GM03348 (cell line): ENCODE measurements around the gene LEF1.

Source experiments
- DNase-seq: peaks from one replicate; pipeline ENCODE4 v3.0.0; 2012; ENCODE audit warnings: low spot score

Gene LEF1

GRCh38 chr4:108174856-108175255 is 6.1 kb upstream of the LEF1 start:
- DNase-seq, result no peak

- DNase-seq, result no peak
These were observed 4.9 kb upstream of the LEF1 start for GRCh38 chr4:108173599-108174057.

DNA sequence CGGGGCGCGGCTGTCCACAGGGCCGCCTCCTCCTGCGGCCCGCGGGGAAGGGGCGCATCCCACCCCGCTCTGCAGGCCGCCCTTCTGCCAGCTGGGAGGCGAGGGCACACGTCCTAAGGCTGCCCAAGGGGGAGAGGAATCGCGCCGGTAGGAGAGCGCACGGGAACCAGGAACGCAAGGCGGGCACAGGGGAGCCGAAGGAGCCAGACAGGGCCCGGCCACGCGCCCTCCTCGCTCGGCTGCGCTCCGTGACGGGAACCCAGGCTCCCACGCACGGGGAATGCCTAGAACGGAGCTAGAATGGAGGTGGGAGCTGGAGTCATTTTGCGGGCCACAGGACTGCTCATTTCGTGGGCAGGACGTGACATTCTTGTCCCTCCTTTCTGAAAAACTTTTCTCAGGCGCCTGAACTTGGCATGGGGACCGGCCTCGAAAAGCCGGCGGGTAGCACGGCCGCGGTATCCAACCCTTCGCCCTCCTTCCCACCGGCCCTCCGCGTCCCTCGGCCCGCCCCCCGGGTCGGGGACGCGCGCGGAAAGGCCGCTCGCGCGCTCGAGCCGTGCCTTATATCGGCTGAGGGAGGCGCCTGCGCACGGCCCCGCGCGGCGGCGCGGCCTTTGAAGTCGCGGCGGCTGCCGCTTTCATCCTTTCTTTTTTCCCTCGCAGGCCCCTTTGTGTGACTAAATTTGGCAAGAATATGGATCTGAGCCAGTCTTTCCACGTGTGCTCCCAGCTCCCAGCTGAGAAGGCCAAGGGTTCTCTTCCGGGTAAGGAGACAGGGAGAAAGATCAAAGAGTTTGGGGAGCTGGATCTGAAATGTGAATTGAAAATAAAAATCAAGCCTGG is 4.2 kb upstream of the LEF1 start:
- DNase-seq, result peak; percentile 51

- DNase-seq, result no peak
These were observed 3.6 kb upstream of the LEF1 start for GRCh38 chr4:108172231-108172752.

- no peak for DNase-seq
These were observed 2.9 kb upstream of the LEF1 start for GRCh38 chr4:108171339-108172230.

DNA sequence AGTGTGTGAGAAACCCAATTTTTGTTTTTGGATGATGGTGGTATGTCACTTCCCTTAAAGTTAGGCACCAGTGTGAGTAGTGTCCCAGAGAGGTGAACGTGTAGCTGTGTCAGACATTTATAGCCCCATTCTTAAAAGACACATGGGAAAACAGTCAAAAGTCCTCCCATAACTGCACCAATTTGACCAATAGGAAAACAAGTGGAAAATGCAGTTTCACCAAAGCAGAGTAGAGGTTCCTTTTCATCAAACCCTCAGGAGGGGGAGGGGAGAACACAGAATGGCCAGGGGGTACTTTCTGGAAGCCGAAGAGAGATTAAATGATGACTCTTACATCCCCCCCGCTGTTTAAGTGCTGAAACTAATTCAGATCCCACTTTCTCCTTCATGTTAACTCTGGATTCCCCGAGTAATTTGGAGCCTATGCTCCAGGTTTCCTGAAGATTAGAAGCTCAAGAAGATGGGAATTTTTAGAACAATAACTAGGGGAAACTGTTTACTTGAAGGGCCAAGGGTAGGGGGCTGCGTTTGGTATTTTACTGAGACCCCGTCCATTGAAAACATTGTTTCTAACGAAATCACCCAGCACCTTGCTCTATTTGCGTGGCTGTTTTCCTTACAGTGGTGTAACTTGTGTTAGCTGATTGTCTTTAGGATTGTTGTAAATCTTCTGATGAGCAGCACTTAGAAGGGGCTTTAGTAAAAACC is 2.1 kb upstream of the LEF1 start:
- no peak for DNase-seq

GRCh38 chr4:108169664-108170063 is 932 bp upstream of the LEF1 start:
- DNase-seq, result no peak

- DNase-seq, result peak; percentile 46
These were observed 517 bp downstream of the LEF1 start for GRCh38 chr4:108168160-108168670.

DNA sequence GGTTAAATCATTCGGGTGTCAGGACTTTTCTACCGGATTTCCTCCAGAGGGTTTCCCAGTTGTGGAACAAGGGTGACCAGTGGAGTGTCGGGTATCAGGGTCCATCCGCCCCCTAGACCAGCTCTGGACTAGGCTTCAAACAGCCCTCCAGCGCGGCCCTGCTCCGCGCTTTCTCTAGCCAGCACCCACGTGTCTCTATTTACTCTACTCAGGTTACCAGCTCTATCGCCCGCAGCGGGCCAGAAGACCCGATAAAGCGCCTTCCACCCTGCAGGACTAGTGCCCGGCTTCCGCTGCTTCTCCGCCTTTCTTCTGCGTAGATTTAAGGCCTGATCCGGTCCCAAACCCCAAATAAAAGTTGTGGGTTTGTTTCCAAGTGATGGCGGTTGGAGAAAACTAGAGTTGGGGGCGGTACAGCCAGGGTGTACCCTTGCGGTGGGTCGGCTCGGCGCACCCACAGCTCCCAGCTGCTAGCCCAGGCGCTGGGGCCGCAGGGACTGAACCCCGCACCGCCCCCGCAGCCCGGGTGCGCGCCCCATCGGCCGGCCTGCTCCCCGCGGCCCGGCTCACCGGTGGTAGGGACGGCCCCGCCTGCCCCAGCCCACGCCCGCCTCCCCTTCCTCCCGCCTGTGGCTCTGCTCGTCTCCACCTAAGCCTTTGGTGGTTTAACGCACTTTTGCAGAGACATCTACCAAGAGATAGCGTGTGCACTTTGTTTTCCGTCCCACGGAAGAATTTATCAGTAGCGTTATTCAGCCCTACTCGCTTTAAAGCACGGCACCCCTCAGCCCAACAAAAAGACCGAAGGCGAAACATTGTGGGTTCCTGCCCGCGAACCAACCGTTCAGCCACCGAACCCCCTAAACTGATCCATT is 2.1 kb downstream of the LEF1 start:
- DNase-seq, result no peak

GRCh38 chr4:108166038-108166437 is 2.7 kb downstream of the LEF1 start:
- no peak for DNase-seq

DNA sequence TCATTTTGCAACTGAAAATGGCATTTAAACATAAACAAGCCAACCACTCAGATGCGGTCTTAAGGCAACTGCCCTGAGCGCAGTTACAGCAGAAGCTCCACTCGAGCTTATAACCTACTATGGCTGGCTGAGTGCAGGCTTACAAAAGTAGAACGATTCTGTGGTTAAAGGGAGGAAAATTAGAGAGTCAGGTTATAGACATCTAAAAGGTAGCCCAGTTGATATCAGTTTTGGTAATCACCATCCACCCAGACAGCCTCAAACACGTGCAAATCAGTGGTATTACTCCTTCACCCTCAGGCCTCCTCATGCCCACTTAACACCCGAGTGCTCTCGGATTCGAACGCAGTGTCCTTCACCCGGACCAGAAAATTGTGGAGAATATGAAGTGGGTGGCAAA is 3.1 kb downstream of the LEF1 start:
- DNase-seq, result no peak

- no peak for DNase-seq
These were observed 5.4 kb downstream of the LEF1 start for GRCh38 chr4:108163351-108163750.

DNA sequence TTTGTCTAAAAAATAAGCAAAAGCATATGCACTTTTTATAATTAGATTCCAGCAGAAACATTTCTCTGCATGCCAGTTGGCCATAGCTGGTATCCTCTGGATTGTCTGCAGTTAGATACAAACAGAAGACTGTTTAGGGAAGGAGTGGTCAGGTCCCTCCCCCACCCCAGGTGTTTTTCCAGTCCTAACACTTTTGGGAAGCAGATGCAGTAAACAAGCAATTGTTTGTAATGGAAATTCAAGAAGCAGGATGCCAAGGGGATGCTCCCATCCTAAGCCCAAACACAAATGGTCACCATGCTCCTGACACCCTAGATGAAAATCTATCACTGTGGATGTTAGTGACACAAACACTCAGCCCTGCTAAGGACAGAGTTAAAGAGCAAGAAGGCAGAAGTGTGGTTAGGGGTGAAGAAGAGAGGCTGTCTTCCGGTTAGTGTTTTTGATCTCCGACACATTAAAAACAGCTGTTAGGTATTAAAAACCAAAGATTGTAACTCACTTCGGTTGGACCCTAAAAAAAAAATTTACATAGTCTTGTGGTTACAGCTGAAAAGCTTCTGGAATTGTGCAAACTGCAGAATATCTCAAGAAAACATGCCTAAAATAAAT is 7.9 kb downstream of the LEF1 start:
- no peak for DNase-seq

DNA sequence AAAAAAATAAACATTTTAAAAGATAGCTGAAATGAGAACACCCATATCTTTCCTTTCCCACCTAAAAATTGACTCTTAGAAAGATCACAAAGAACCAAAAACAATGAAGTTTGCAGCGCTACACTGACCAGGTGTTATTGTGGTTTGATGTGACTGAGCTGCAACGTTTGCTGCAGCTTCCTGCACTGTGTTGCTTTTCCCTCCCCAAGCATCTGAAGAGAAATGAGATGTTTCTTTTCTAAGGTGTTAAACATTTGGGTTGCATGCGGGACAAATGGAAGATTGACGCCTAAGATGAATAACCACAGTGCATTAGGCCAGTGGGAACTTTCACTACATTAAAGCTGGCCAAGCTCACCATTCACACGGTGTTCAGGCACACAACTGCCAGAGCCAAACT is 8.9 kb downstream of the LEF1 start:
- DNase-seq, result no peak

DNA sequence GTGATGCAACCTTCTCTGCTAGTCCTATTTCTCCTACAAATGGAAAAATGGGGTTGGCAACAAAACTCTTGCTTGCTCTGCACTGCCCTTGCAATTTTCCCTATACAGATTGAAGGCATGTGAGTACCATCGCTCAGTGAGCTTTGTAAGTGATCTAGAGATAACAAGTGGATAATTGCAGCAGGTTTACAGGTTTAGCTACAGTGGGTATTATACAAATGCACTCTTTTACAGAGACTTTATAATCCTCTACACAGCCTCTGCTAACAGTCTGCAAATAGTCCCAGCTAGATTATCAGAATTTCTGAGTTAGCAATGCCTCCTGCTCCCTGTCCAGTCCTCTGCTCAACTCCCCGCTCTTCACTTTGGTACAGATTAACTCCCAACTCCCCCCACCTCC is 11.1 kb downstream of the LEF1 start:
- no peak for DNase-seq

DNA sequence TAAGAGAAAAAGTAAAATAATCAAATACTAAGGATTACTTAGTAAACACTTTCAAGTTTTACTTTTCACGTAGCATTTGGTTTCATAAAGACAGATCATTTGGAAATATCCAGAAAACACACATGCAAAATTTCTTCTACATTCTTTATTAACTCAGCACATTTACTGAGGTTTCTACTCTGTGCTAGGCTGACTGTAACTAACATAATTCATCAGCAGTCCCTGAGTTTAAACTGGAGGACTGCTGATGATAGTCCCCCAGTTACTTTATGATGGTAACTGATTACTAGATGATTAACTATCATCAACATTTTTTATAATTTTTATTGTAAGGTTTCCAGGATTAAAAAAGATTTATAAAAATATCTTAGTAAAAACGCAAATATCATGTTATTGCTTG is 12.3 kb downstream of the LEF1 start:
- no peak for DNase-seq

DNA sequence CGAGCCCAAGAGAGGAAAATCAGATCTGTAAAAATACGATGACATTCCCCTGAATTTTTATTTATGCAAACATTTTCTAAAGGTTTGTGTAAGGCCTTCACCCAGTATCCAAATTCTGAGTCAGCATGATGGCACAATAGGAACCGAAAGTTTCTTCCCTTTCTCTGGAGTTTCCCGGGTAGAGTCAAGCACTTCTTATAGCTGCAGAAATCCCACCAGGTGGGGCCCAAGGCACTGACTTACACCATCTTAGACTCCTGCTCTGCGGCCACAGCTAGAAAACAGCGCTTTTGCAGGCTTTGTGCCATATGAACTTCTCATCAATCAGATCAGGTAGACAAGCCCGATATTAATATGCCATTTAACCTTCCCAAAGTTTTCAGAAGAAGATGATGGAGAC is 13.4 kb downstream of the LEF1 start:
- DNase-seq, result no peak

DNA sequence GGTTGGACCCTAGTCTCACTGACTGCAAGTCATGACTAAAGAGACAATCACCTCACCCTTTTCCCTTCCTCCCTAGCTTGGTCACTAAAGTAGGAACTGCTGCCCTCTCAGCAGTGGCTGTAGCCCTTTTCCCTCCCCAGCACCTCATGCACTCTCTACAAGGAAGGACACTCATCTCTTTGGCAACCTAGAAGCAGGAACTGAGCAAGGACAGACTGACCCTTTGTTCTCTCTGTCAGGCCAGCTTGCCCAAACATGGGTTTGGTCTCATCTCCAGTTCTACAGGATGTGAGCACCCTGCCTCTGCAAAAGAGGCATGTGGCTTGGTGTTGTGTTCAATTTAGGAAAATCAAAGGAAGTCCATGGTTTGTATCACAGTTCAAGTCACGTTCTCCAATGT is 15.8 kb downstream of the LEF1 start:
- no peak for DNase-seq

DNA sequence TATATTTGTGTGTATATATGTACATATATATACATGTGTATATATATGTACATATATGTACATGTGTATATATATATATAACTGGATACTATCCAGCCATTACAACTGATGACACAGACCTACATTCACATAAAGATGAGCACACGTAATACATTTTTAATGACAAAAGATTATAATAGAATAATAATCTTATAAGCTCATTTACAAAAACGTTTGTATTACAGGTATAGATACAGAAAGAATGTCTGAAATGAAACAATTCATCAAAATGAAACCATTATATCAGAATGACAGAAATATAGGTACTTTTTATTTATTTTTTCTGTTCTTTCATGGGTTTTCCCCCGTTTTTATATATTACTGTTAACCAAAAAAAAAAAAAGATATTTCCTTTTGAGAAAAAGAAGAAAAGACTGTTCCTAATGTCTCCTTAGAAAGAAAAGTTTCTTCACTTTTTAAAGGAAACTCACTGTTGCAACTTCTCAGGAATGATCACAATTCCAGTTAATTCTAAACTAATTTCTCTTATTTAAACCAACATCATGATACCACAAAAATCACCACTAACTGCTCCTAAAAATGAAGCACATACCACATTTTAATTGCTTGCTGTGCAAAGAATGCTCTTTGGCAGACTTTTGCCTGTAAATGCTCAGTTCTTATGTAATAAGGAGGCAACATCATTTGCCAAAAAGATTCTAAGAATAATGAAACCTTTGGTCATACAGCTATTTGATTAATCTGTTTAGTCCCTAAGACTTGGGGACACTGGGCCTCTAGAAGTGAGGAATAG is 18.9 kb downstream of the LEF1 start:
- peak; percentile 50 for DNase-seq

DNA sequence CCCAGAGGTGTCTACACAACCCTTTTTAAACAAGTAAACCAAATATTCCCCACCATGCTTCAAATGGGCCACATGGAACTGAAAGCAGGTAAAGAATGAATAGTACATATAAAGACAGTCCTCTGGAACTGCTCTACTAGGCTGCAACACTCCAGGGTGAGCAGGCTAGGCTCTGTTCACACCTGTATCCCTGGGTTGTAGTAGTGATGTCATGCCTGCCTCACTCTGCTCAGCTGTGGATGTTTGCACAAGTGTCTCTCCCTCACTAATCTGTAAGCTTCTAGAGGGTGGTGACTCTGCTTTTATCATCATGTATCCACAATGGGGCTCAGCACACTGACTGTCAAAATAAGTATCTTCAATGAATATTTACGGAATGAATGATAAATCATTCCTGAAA is 20.4 kb downstream of the LEF1 start:
- DNase-seq, result no peak
